ENCODE data around the gene LRCOL1. TPM values are rescaled to one million over a fixed set of nuclear protein-coding genes. Genes with fewer than 3 reads are reported as not detected.
"Not testable (repeated sequence)": the region's sequence is repeated elsewhere in the genome, so short reads cannot be mapped to it uniquely, and the experiment has no call there.

LRCOL1 gene
- total RNA-seq, 2 experiments from 2014 or later = not detected

DNA sequence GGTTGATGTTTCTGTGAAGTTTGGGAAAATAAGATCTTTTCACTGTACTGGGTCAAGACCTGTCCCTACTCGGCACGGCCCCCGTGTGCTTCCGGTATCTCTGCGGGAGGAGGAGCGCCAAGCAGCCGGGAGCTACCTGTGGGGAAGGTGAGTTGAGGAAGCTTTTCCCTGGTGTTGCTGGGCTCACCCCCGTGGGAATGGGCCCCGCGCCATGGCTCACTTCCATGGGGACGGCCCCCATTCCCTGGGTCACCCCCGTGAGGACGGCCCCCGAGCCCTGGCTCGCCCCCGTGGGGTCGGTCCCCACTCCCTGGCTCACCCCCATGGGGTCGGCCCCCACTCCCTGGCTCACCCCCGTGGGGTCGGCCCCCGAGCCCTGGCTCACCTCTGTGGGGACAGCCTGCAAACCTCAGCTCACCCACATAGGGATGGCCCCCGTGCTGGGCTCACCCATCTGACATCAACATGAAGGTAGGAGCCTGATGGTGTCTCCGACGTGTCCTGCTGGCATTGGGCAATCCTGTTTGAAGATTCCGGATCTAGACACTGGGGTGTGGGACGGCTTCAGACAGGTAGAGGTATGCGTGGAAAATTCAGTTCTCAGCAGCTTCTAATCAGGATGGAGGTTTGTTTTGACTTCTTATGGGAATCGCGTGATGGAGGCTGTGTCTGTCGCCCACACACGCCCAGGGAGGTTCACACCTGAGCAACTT, 9.1 kb downstream of the LRCOL1 start:
- H3K4me1 ChIP-seq (ENCODE audit: insufficient read depth, low read length) = peaks cover 34% of the 10 kb centered on the region
- peaks cover 26 to 30% of the 10 kb centered on the region in 2 experiments for H3K27me3 ChIP-seq (ENCODE audit: control insufficient read depth in 1 of 2, insufficient read depth in 2 of 2, low read length in 2 of 2)
- ATAC-seq (ENCODE audit: poor library complexity) = no peak
- no peaks in the 10 kb centered on the region for H3K36me3 Mint-ChIP-seq (ENCODE audit: low read depth)
- no peaks in the 10 kb centered on the region for H3K36me3 ChIP-seq (ENCODE audit: insufficient read depth, low read length)
- peaks cover 0 to 22% of the 10 kb centered on the region in 2 experiments for H3K9me3 ChIP-seq (ENCODE audit: control insufficient read depth in 1 of 2, insufficient read depth in 1 of 2, low read length in 2 of 2)
- H3K27ac Mint-ChIP-seq = no peak overlapping the region
- intact Hi-C loops (cut with DNase I, micrococcal nuclease) = no loop called here
- peaks cover 35% of the 10 kb centered on the region for H3K27me3 Mint-ChIP-seq
- TF ChIP-seq, protein P1, sequence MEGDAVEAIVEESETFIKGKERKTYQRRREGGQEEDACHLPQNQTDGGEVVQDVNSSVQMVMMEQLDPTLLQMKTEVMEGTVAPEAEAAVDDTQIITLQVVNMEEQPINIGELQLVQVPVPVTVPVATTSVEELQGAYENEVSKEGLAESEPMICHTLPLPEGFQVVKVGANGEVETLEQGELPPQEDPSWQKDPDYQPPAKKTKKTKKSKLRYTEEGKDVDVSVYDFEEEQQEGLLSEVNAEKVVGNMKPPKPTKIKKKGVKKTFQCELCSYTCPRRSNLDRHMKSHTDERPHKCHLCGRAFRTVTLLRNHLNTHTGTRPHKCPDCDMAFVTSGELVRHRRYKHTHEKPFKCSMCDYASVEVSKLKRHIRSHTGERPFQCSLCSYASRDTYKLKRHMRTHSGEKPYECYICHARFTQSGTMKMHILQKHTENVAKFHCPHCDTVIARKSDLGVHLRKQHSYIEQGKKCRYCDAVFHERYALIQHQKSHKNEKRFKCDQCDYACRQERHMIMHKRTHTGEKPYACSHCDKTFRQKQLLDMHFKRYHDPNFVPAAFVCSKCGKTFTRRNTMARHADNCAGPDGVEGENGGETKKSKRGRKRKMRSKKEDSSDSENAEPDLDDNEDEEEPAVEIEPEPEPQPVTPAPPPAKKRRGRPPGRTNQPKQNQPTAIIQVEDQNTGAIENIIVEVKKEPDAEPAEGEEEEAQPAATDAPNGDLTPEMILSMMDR (IDR thresholded peaks at IDR 0.05) = no peak
- H3K4me1 Mint-ChIP-seq (ENCODE audit: low read depth) = peaks cover 27% of the 10 kb centered on the region
- ChIA-PET POLR2A (interaction anchor here (0.6 kb wide), 1 partner anchor 86 kb away, joined by 3 read pairs; no protein-coding TSS in a partner anchor), CTCF (interaction anchor here (1.3 kb wide), 1 partner anchor 14 kb away, joined by 3 read pairs; no protein-coding TSS in a partner anchor)
- H3K27ac ChIP-seq (ENCODE audit: low read depth in 1 of 2, low read length in 2 of 2) = no peak overlapping the region
- no peaks in the 10 kb centered on the region for H3K9me3 Mint-ChIP-seq
- peak overlapping the region; percentile 54 for H3K4me3 ChIP-seq (ENCODE audit: low read length)
- DNase-seq = no peak
- H3K4me3 Mint-ChIP-seq = peak overlapping the region; percentile 84

DNA sequence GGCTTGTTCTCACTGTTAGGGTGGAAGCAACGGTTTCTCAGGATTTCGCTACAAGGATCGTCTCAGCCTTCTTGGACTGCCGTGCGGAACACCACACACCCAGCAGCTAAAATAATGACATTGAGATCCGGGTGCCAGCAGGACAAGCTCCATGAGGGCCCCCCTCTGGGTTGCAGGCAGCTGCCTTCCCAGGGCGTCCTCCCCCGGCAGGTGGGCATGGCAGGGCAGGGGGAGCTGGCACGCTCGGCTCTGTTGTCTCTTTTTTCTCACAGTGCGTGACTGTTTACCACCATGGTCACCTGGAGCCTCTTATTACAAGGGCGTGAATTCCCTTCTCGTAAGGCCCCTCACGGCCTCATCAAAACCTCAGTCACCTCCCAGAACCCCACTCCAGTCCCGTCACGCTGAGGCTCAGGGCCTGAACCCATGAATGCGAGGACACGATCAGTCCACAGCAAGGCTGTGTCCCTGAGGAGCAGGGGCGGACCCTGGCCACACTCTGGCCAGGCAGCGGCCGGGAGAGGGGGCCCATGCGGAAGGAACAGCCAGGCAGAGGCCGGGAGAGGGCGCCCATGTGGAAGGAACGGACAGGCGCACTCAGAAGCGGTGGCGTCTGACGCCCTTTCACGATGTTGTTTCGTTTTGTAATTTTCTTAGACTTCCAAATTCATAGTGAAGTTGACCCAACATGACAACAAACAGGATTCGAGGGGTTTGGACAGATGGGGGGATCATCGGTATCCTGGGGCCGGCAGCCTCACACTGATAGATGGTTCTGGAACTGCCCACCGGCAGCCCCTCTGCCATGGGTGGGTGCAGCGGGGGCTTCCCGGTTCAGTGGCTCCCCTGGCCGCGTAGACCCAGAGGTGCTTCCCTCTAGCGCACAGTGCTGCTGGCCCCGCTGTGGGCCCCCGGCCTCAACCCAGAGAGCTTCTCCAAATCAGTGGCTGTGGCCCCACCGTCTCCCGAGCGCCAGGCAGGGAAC, 10.0 kb downstream of the LRCOL1 start:
- Histone ChIP-seq H3K4me1 (ENCODE audit: insufficient read depth, low read length) (peaks cover 34% of the 10 kb centered on the region), H3K4me3 (ENCODE audit: low read length) (peak overlapping the region; percentile 54), H3K27ac (ENCODE audit: low read depth in 1 of 2, low read length in 2 of 2) (no peak overlapping the region), H3K36me3 (ENCODE audit: insufficient read depth, low read length) (no peaks in the 10 kb centered on the region), H3K9me3 (ENCODE audit: control insufficient read depth in 1 of 2, insufficient read depth in 1 of 2, low read length in 2 of 2) (peaks cover 0 to 22% of the 10 kb centered on the region in 2 experiments), H3K27me3 (ENCODE audit: control insufficient read depth in 1 of 2, insufficient read depth in 2 of 2, low read length in 2 of 2) (peaks cover 28 to 31% of the 10 kb centered on the region in 2 experiments)
- peak overlapping the region; percentile 84 for H3K4me3 Mint-ChIP-seq
- ATAC-seq (ENCODE audit: poor library complexity) (peak; percentile 42), DNase-seq (peak in 6 of 14 experiments; percentile 13 to 65 (median 52))
- ChIA-PET POLR2A (interaction anchor here (0.6 kb wide), 1 partner anchor 135 kb away, joined by 4 read pairs; no protein-coding TSS in a partner anchor), CTCF (interaction anchor here (0.7 to 1.9 kb wide), 3 partner anchors 12 to 15 kb away, joined by 3 to 11 read pairs (median 4); no protein-coding TSS in a partner anchor)
- intact Hi-C loops (cut with DNase I, micrococcal nuclease) = no loop called here
- peaks cover 27% of the 10 kb centered on the region for H3K4me1 Mint-ChIP-seq (ENCODE audit: low read depth)
- no peak overlapping the region for H3K27ac Mint-ChIP-seq
- no peaks in the 10 kb centered on the region for H3K36me3 Mint-ChIP-seq (ENCODE audit: low read depth)
- peaks cover 33% of the 10 kb centered on the region for H3K27me3 Mint-ChIP-seq
- TF ChIP-seq, protein P1 (IDR thresholded peaks at IDR 0.05) = peak; percentile 43
- no peaks in the 10 kb centered on the region for H3K9me3 Mint-ChIP-seq

DNA sequence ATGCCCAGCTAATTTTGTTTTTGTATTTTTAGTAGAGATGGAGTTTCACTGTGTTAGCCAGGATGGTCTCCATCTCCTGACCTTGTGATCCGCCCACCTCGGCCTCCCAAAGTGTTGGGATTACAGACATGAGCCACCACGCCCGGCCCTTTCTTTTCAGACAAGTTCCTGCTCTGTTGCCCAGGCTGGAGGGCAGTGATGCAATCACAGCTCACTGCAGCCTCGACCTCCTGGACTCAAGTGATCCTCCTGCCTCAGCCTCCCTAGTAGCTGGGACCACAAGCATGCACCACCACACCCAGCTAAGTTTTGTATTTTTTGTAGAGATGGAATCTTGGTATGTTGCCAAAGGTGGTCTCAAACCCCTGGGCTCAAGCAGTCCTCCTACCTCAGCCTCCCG, 10.9 kb downstream of the LRCOL1 start:
- DNase-seq; ATAC-seq (ENCODE audit: poor library complexity); POLR2A ChIA-PET; H3K36me3 Mint-ChIP-seq (ENCODE audit: low read depth); H3K9me3 Mint-ChIP-seq; intact Hi-C loops (cut with DNase I, micrococcal nuclease); H3K36me3 ChIP-seq (ENCODE audit: insufficient read depth, low read length); H3K4me3 ChIP-seq (ENCODE audit: low read length); H3K27ac ChIP-seq (ENCODE audit: low read depth in 1 of 2, low read length in 2 of 2): not testable (repeated sequence)
- Mint-ChIP-seq H3K27me3 (peaks cover 28% of the 10 kb centered on the region), H3K4me1 (ENCODE audit: low read depth) (peaks cover 27% of the 10 kb centered on the region), H3K4me3 (peak overlapping the region; percentile 75), H3K27ac (peak overlapping the region; percentile 17)
- Histone ChIP-seq H3K27me3 (ENCODE audit: control insufficient read depth in 1 of 2, insufficient read depth in 2 of 2, low read length in 2 of 2) (peaks cover 24 to 27% of the 10 kb centered on the region in 2 experiments), H3K9me3 (ENCODE audit: control insufficient read depth in 1 of 2, insufficient read depth in 1 of 2, low read length in 2 of 2) (peaks cover 0 to 22% of the 10 kb centered on the region in 2 experiments), H3K4me1 (ENCODE audit: insufficient read depth, low read length) (peaks cover 34% of the 10 kb centered on the region)
- CTCF ChIA-PET = interaction anchor here (0.7 to 1.9 kb wide), 3 partner anchors 11 to 16 kb away, joined by 3 to 11 read pairs (median 4); partner anchors contain the start of gene LRCOL1
